DND-41 (cell line): ENCODE data around the gene CYP11A1.

Source experiments
- ATAC-seq: fragments of 200-7000 bp; cut with Tn5 transposase; 3 replicates; pipeline ENCODE4 v1.9.1; 2021; ENCODE audit warnings: low read depth; ENCODE audit not compliant: insufficient read depth
- DNase-seq: peaks from one replicate; pipeline ENCODE4 v3.0.0-alpha.2; 2020
- H2AFZ ChIP-seq: 2 replicates; pipeline ENCODE4 v1.6.0; 2012; ENCODE audit warnings: low read depth, low read length
- H3K27ac ChIP-seq: 2 replicates; pipeline ENCODE4 v1.5.1; 2012; ENCODE audit warnings: low read length, inconsistent platforms
- H3K27me3 ChIP-seq: fragments of 200-600 bp; sonication (generic); 2 replicates; pipeline ENCODE4 v1.6.0; 2012; ENCODE audit warnings: low read length, mild to moderate bottlenecking, inconsistent platforms; ENCODE audit not compliant: insufficient read depth, poor library complexity
- H3K36me3 ChIP-seq: 2 replicates; pipeline ENCODE4 v1.5.1; 2012; ENCODE audit warnings: low read length, inconsistent platforms; ENCODE audit not compliant: insufficient read depth
- H3K4me1 ChIP-seq: 2 replicates; pipeline ENCODE4 v1.5.1; 2012; ENCODE audit warnings: mild to moderate bottlenecking, low read length; ENCODE audit not compliant: insufficient read depth
- H3K4me2 ChIP-seq: 2 replicates; pipeline ENCODE4 v1.6.0; 2012; ENCODE audit warnings: mild to moderate bottlenecking, moderate library complexity, low read length, inconsistent platforms; ENCODE audit not compliant: insufficient read depth
- H3K4me3 ChIP-seq, 2 experiments: fragments of 200-600 bp in 1 of 2; shearing (Covaris generic) in 1 of 2; 2 replicates each; pipeline ENCODE4 v1.5.1; 2012 to 2016; ENCODE audit warnings: inconsistent platforms in 2 of 2, low read length in 2 of 2, mild to moderate bottlenecking in 2 of 2, low read depth in 1 of 2, moderate library complexity in 1 of 2
- H3K79me2 ChIP-seq: 2 replicates; pipeline ENCODE4 v1.6.0; 2012; ENCODE audit warnings: low read length, inconsistent platforms; ENCODE audit not compliant: insufficient read depth
- H3K9ac ChIP-seq: 2 replicates; pipeline ENCODE4 v1.6.0; 2012; ENCODE audit warnings: low read depth, mild to moderate bottlenecking, inconsistent platforms, low read length, moderate library complexity
- H3K9me3 ChIP-seq: 2 replicates; pipeline ENCODE4 v1.5.1; 2012; ENCODE audit warnings: low read length, moderate library complexity, mild to moderate bottlenecking, inconsistent platforms; ENCODE audit not compliant: insufficient read depth, severe bottlenecking
- H4K20me1 ChIP-seq: 2 replicates; pipeline ENCODE4 v1.6.0; 2012; ENCODE audit warnings: low read length; ENCODE audit not compliant: insufficient read depth
- EZH2 ChIP-seq: IDR thresholded peaks from 3 replicates; pipeline ENCODE4 v1.6.1; 2012; ENCODE audit warnings: borderline replicate concordance, low read depth, mild to moderate bottlenecking, moderate library complexity, low read length, inconsistent platforms; ENCODE audit not compliant: severe bottlenecking
- TF ChIP-seq, protein P1 (sequence below): IDR thresholded peaks from 2 replicates; pipeline ENCODE4 v1.5.1; 2012; ENCODE audit warnings: borderline replicate concordance, low read length, moderate library complexity, mild to moderate bottlenecking; ENCODE audit not compliant: poor library complexity, severe bottlenecking; ENCODE audit errors: extremely low read depth

CYP11A1 gene

DNA sequence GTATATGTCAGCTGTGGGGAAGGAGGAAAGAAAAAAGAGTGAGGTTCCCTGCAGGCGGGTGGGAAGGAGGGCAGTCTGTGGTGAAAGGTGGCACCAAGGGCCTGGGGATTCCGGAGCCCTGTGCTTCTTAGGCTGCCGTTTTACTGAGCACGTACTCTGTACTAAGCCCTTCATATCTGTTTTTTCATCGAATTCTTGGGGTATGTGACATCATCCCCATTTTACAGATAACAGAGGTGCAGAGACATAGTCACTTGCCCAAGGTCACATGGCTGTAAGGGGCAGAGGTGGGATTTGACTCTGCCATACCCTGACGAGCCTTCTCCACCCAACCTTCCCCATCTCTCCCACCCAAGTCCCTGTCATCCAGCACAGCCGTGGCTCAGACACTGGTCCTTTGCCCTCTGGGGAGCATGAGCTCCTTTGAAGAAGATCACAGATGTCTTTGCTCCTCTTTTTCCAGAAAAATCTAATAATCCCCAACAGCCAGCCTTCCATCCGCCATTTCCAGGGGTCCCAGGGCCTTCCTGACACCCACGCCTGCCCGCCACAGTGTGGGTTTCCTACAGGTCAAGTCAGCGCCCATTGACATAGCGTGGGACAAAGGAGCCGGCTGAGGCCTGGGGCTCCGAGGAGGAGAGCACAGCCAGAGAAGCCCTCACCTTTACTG lies 24.2 kb downstream of the CYP11A1 start:
- Histone ChIP-seq H3K36me3 (no peaks in the 10 kb centered on the region), H3K27ac (no peak overlapping the region), H3K9me3 (no peaks in the 10 kb centered on the region), H2AFZ (no peak overlapping the region), H3K4me1 (no peaks in the 10 kb centered on the region), H4K20me1 (no peaks in the 10 kb centered on the region), H3K27me3 (no peaks in the 10 kb centered on the region), H3K4me2 (no peak overlapping the region), H3K9ac (no peak overlapping the region), H3K79me2 (no peaks in the 10 kb centered on the region), H3K4me3 (no peak overlapping the region)
- DNase-seq: no peak
- TF ChIP-seq EZH2: no peak
- TF ChIP-seq, protein P1, sequence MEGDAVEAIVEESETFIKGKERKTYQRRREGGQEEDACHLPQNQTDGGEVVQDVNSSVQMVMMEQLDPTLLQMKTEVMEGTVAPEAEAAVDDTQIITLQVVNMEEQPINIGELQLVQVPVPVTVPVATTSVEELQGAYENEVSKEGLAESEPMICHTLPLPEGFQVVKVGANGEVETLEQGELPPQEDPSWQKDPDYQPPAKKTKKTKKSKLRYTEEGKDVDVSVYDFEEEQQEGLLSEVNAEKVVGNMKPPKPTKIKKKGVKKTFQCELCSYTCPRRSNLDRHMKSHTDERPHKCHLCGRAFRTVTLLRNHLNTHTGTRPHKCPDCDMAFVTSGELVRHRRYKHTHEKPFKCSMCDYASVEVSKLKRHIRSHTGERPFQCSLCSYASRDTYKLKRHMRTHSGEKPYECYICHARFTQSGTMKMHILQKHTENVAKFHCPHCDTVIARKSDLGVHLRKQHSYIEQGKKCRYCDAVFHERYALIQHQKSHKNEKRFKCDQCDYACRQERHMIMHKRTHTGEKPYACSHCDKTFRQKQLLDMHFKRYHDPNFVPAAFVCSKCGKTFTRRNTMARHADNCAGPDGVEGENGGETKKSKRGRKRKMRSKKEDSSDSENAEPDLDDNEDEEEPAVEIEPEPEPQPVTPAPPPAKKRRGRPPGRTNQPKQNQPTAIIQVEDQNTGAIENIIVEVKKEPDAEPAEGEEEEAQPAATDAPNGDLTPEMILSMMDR: no peak
- ATAC-seq: no peak

DNA sequence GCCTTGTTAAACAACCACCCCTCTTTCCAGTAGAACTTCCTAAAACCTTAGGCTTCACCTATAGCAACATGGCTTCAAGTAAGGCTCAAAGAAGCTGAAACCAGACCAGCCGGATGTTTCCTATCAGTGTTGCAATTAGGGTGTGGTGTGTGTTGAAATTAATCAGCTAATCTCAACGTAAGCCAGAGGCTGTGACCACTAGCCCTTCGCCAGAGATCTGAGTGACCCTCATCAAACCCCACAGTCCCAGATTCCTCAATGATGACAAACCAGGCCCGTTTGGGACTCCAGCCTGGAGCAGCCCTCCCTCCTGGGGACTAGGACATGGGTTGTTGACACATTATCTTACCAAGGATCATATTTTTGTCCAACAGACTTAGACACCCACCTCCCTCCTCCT lies 27.3 kb downstream of the CYP11A1 start:
- Histone ChIP-seq H3K79me2 (no peaks in the 10 kb centered on the region), H3K27ac (no peak overlapping the region), H3K27me3 (no peaks in the 10 kb centered on the region), H3K9ac (no peak overlapping the region), H3K36me3 (no peaks in the 10 kb centered on the region), H4K20me1 (no peaks in the 10 kb centered on the region), H3K9me3 (no peaks in the 10 kb centered on the region), H3K4me1 (no peaks in the 10 kb centered on the region), H3K4me2 (no peak overlapping the region), H2AFZ (no peak overlapping the region), H3K4me3 (no peak overlapping the region)
- DNase-seq: no peak
- TF ChIP-seq, protein P1: no peak
- TF ChIP-seq EZH2: no peak
- ATAC-seq: no peak

DNA sequence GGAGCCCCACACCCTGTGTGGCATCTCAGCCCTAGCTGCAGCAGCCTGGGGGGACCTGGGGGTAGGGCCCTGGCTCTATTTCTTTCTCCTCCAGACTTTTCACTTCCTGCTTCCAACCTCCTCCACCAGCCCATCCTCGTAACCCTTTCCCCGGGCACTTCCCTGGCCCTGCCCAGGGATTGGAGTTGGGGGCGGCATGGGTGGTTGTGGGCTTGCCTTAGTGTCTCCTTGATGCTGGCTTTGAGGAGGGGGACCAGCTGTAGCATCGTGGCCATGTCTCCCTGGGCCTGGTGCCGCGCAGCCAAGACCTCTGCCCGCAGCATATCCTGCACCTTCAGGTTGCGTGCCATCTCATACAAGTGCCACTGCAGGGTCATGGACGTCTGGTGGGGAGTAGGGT lies 28.1 kb downstream of the CYP11A1 start:
- H3K9ac ChIP-seq: no peak overlapping the region
- no peaks in the 10 kb centered on the region for H3K4me1 ChIP-seq
- H3K9me3 ChIP-seq: no peaks in the 10 kb centered on the region
- H3K79me2 ChIP-seq: no peaks in the 10 kb centered on the region
- no peak overlapping the region for H3K27ac ChIP-seq
- no peak for TF ChIP-seq EZH2
- TF ChIP-seq, protein P1: no peak
- DNase-seq (no peak), ATAC-seq (no peak)
- no peak overlapping the region for H2AFZ ChIP-seq
- no peak overlapping the region for H3K4me3 ChIP-seq
- H3K36me3 ChIP-seq: no peaks in the 10 kb centered on the region
- H3K4me2 ChIP-seq: no peak overlapping the region
- no peaks in the 10 kb centered on the region for H4K20me1 ChIP-seq
- H3K27me3 ChIP-seq: no peaks in the 10 kb centered on the region

DNA sequence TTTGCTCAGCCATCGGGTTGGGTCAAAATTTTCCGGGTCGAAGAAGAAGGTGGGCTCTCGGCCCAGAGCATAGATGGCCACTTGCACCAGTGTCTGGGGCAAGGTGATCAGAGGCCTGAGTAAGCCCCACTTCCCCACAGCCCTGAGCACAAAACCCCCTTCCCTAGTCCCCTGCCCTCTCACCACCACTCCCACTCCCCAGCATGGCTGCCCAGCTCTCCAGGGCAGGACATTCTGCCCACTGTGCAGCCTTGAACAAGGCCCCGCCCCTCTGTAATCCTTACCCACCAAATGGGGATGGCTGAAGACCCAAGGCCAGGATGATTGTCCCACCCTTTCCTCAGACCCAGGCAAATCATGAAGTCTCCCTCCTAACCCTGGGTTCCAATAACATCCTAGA lies 28.8 kb downstream of the CYP11A1 start:
- no peak overlapping the region for H2AFZ ChIP-seq
- TF ChIP-seq EZH2: no peak
- TF ChIP-seq, protein P1: no peak
- H3K27me3 ChIP-seq: no peaks in the 10 kb centered on the region
- no peak overlapping the region for H3K27ac ChIP-seq
- no peaks in the 10 kb centered on the region for H3K36me3 ChIP-seq
- DNase-seq (no peak), ATAC-seq (no peak)
- no peak overlapping the region for H3K9ac ChIP-seq
- H3K79me2 ChIP-seq: no peaks in the 10 kb centered on the region
- no peak overlapping the region for H3K4me3 ChIP-seq
- no peaks in the 10 kb centered on the region for H3K4me1 ChIP-seq
- H3K4me2 ChIP-seq: no peak overlapping the region
- H4K20me1 ChIP-seq: no peaks in the 10 kb centered on the region
- H3K9me3 ChIP-seq: no peaks in the 10 kb centered on the region
